Femur (tissue), 1 donor: ENCODE measurements around the gene ACSL6.

Experiments used
- DNase-seq: peaks from one replicate; pipeline ENCODE4 v3.0.0-alpha.2; 2017

The ACSL6 gene

GRCh38 chr5:131974622-131974955 lies 36.9 kb downstream of the ACSL6 start:
- DNase-seq, result no peak

GRCh38 chr5:131974016-131974415 lies 37.4 kb downstream of the ACSL6 start:
- DNase-seq, result no peak

GRCh38 chr5:131973089-131973712 lies 38.3 kb downstream of the ACSL6 start:
- DNase-seq, result no peak

- no peak for DNase-seq
Observed at GRCh38 chr5:131968396-131968954, 43.0 kb downstream of the ACSL6 start.

GRCh38 chr5:131966551-131966950 lies 44.9 kb downstream of the ACSL6 start:
- no peak for DNase-seq

GRCh38 chr5:131965826-131966415 lies 45.5 kb downstream of the ACSL6 start:
- DNase-seq, result no peak

GRCh38 chr5:131959906-131960305 lies 51.6 kb downstream of the ACSL6 start:
- DNase-seq, result no peak

- no peak for DNase-seq
Observed at GRCh38 chr5:131959136-131959535, 52.3 kb downstream of the ACSL6 start.

- no peak for DNase-seq
Observed at GRCh38 chr5:131957721-131958441, 53.6 kb downstream of the ACSL6 start.

GRCh38 chr5:131953969-131954368 lies 57.5 kb downstream of the ACSL6 start:
- DNase-seq, result no peak

- DNase-seq, result no peak
Observed at GRCh38 chr5:131952301-131952857, 59.1 kb downstream of the ACSL6 start.

GRCh38 chr5:131950706-131951105 lies 60.8 kb downstream of the ACSL6 start:
- DNase-seq, result no peak

- no peak for DNase-seq
Observed at GRCh38 chr5:131947445-131947844, 64.0 kb downstream of the ACSL6 start.

GRCh38 chr5:131945551-131946168 lies 65.8 kb downstream of the ACSL6 start, which contains the start of gene MEIKIN:
MEIKIN (minus strand) TSS chr5:131945663; CDS start chr5:131945505, 158 bp downstream.
- no peak for DNase-seq

- no peak for DNase-seq
Observed at GRCh38 chr5:131944702-131945550, 66.5 kb downstream of the ACSL6 start.

- DNase-seq, result no peak
Observed at GRCh38 chr5:131943916-131944315, 67.5 kb downstream of the ACSL6 start.

- DNase-seq, result no peak
Observed at GRCh38 chr5:131942016-131942415, 69.4 kb downstream of the ACSL6 start.

GRCh38 chr5:131939690-131940345 lies 71.6 kb downstream of the ACSL6 start:
- no peak for DNase-seq

- DNase-seq, result no peak
Observed at GRCh38 chr5:131932235-131932634, 79.2 kb downstream of the ACSL6 start.

- no peak for DNase-seq
Observed at GRCh38 chr5:131928957-131929356, 82.5 kb downstream of the ACSL6 start.

- no peak for DNase-seq
Observed at GRCh38 chr5:131926168-131926567, 85.3 kb downstream of the ACSL6 start.

GRCh38 chr5:131916481-131916880 lies 95.0 kb downstream of the ACSL6 start:
- DNase-seq, result no peak
